ENCODE measurements around the gene NEK3. TPM values are rescaled to one million over a fixed set of nuclear protein-coding genes. Genes with fewer than 3 reads are reported as not detected.
"Not testable (repeated sequence)": the region's sequence is repeated elsewhere in the genome, so short reads cannot be mapped to it uniquely, and the experiment has no call there.

NEK3 gene
- total and polyA plus RNA-seq, 12 donors: 3.0 to 56.4 (median 9.7) TPM

DNA sequence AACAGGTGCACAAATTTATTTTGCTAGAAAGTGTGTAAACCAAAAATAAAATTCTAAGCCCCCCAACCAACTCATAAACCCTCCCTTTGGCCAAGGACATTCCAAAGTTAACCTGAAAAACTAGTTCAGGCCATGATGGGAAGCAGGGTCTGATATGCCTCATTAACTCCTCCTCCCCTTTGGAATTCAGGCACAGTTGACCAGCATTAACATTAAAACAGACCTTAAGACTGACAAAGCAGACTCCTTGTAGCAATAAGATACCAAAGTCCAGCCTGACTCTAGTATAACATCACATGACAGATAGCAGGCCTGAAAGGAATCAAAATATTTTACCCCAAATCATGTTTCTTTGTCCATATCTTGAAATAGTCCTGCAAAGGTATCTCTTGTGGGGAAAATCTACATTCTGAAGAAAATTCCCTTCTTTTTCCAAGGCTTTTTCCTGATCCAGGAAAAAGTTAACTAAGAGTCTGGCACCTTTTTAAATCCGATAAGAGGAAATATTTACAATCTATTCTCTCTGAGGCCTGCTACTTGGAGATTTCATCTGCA is 50.2 kb downstream of the NEK3 start:
- Histone ChIP-seq H3K27ac (no peak overlapping the region), H3K9me3 (replicated peaks in 1 of 3) (no peaks in the 10 kb centered on the region), H3K4me3 (no peak overlapping the region), H3K4me1 (replicated peaks in 1 of 2) (no peaks in the 10 kb centered on the region), H3K27me3 (no peaks in the 10 kb centered on the region), H3K36me3 (replicated peaks in 1 of 2) (no peaks in the 10 kb centered on the region)
- 86 to 96% (median 90%) methylated on average over 1 of the region's 1 CpG for WGBS, 4 donors
- no peak for TF ChIP-seq POLR2A (IDR thresholded peaks at IDR 0.05)
- TF ChIP-seq, protein P1, sequence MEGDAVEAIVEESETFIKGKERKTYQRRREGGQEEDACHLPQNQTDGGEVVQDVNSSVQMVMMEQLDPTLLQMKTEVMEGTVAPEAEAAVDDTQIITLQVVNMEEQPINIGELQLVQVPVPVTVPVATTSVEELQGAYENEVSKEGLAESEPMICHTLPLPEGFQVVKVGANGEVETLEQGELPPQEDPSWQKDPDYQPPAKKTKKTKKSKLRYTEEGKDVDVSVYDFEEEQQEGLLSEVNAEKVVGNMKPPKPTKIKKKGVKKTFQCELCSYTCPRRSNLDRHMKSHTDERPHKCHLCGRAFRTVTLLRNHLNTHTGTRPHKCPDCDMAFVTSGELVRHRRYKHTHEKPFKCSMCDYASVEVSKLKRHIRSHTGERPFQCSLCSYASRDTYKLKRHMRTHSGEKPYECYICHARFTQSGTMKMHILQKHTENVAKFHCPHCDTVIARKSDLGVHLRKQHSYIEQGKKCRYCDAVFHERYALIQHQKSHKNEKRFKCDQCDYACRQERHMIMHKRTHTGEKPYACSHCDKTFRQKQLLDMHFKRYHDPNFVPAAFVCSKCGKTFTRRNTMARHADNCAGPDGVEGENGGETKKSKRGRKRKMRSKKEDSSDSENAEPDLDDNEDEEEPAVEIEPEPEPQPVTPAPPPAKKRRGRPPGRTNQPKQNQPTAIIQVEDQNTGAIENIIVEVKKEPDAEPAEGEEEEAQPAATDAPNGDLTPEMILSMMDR (IDR thresholded peaks at IDR 0.05): no peak
- intact Hi-C loops (cut with DNase I): no loop called here
- DNase-seq: no peak

DNA sequence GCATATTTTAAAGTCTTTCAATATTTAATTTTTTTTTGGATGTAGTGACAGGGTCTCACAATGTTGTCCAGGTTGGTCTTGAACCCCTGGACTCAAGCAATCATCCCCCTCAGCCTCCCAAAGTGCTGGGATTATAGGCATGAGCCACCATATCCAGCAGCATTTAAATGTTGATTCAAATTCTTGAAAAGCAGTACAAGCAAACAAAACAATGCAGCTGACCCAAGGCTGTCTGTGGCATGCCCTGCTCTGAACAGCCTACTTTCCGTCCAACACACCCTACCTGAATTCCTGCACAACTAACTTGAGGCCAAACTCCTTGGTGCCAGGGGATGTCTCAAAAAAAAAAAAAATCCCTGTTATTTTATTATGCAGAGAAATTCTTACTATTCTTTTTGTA is 53.6 kb downstream of the NEK3 start:
- Histone ChIP-seq H3K9me3 (replicated peaks in 1 of 3) (no peaks in the 10 kb centered on the region), H3K4me3 (no peak overlapping the region), H3K36me3 (replicated peaks in 1 of 2) (no peaks in the 10 kb centered on the region), H3K27me3 (no peaks in the 10 kb centered on the region), H3K27ac (no peak overlapping the region), H3K4me1 (replicated peaks in 1 of 2) (no peaks in the 10 kb centered on the region)
- no peak for DNase-seq
- intact Hi-C loops (cut with DNase I): no loop called here
- no peak for TF ChIP-seq POLR2A (IDR thresholded peaks at IDR 0.05)
- TF ChIP-seq, protein P1 (IDR thresholded peaks at IDR 0.05): no peak
- 67 to 90% (median 83%) methylated on average over 1 of the region's 1 CpG for WGBS, 4 donors

DNA sequence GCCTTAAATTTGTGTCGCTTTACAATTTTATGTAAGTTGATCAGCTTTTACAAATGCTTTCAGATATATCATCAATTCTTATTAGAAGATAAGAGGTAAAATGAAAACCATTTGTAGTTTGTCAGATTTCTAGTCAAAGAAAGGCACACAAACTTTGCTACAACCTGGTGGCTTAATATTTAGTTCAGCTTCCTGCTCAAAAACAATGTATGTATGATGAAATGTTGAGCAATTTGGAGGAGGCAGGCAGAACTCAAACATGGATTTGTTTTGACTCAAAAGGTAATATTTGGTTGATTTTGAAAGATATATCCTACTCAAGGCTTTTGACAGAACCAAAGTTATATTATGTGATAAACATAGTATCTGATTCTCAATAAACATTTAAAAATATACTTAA is 54.8 kb downstream of the NEK3 start:
- no peak overlapping the region for H3K4me3 ChIP-seq
- WGBS, 4 donors: 79 to 92% (median 84%) methylated on average over 1 of the region's 1 CpG
- H3K27me3 ChIP-seq: no peaks in the 10 kb centered on the region
- intact Hi-C loops (cut with DNase I): no loop called here
- H3K27ac ChIP-seq: no peak overlapping the region
- H3K4me1 ChIP-seq (replicated peaks in 1 of 2): no peaks in the 10 kb centered on the region
- H3K36me3 ChIP-seq (replicated peaks in 1 of 2): no peaks in the 10 kb centered on the region
- TF ChIP-seq, protein P1 (IDR thresholded peaks at IDR 0.05): no peak
- TF ChIP-seq POLR2A (IDR thresholded peaks at IDR 0.05): no peak
- no peak for DNase-seq
- no peaks in the 10 kb centered on the region for H3K9me3 ChIP-seq (replicated peaks in 1 of 3)

DNA sequence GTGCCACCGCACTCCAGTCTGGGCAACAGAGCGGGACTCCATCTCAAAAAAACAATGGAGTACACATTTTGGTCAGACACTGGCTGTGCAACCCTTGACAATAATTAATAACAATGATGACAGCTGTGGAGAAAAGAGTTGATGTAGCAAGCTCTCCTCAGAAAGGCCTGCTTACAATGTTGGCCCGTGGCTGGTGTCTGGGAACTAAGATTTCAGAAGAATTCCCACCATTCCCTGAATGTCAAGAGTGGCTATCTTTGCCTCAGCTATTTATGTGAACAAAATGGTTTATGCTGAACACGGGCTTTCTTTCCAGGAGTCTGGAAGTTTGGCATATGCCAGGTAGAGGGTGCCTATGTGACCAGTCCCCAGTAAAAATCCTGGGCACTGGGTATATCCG is 56.0 kb downstream of the NEK3 start:
- intact Hi-C loops (cut with DNase I): no loop called here
- no peaks in the 10 kb centered on the region for H3K4me1 ChIP-seq (replicated peaks in 1 of 2)
- no peak for DNase-seq
- TF ChIP-seq, protein P1 (IDR thresholded peaks at IDR 0.05): no peak
- H3K36me3 ChIP-seq (replicated peaks in 1 of 2): no peaks in the 10 kb centered on the region
- H3K27me3 ChIP-seq: no peaks in the 10 kb centered on the region
- H3K9me3 ChIP-seq (replicated peaks in 1 of 3): no peaks in the 10 kb centered on the region
- WGBS, 4 donors: 77 to 92% (median 88%) methylated on average over 5 of the region's 5 CpGs
- H3K4me3 ChIP-seq: no peak overlapping the region
- H3K27ac ChIP-seq: no peak overlapping the region

DNA sequence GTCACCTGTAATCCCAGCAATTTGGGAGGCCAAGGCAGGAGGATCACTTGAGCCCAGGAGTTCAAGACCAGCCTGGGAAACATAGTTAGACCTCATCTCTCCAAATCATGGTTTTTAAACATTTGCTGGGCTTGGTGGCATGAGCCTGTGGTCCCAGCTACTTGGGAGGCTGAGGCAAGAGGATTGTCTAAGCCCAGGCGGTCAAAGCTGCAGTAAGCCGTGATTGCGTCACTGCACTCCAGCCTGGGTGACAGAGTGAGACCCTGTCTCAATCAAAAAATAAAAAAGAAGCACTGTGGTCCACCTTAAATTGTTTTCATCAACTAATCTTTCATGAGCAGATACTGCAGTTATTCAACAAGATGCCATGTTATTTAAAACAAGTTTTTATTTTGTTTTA is 57.0 kb downstream of the NEK3 start:
- H3K4me1 ChIP-seq (replicated peaks in 1 of 2); H3K27me3 ChIP-seq; DNase-seq; intact Hi-C loops (cut with DNase I); H3K4me3 ChIP-seq; H3K27ac ChIP-seq; H3K9me3 ChIP-seq (replicated peaks in 1 of 3); H3K36me3 ChIP-seq (replicated peaks in 1 of 2): not testable (repeated sequence)
- WGBS, 4 donors: 85 to 92% (median 88%) methylated on average over 3 of the region's 3 CpGs

All from adrenal gland (tissue), 12 donors.